Measurements from ENCODE around the gene SELPLG.
"Not testable (repeated sequence)": the region's sequence is repeated elsewhere in the genome, so short reads cannot be mapped to it uniquely, and the experiment has no call there.

SELPLG gene

DNA sequence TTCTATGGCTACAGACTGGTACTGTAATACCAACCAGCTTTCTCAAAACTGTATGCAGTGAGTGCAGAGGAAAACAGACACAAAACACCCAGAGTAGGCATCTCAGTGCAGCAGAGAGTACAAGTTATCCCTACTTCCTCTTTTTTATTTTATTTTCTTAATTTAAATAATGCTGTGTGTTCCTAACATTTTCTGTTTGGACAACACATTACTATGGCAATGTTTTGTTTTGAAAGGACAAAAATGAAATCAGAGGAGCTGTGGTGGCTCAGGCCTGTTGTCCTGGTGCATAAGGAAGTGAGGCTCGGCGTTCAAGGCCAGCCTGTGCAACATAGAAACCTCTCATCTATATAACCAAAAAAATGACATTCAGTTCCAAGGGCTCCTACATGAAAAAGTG, 33.7 kb upstream of the SELPLG start:
- no peaks in the 10 kb centered on the region for H3K9me3 ChIP-seq (ENCODE audit: low read length)
- H3K27me3 ChIP-seq (ENCODE audit: insufficient read depth, low read length), result no peaks in the 10 kb centered on the region
- H3K4me3 ChIP-seq (ENCODE audit: low read length), result no peak overlapping the region
- peaks cover 7% of the 10 kb centered on the region for H3K36me3 ChIP-seq (ENCODE audit: insufficient read depth, low read length)
- H3K4me1 ChIP-seq (ENCODE audit: insufficient read depth, low read length), result peaks cover 28% of the 10 kb centered on the region
- no peak overlapping the region for H2AFZ ChIP-seq (ENCODE audit: low read depth, low read length)

DNA sequence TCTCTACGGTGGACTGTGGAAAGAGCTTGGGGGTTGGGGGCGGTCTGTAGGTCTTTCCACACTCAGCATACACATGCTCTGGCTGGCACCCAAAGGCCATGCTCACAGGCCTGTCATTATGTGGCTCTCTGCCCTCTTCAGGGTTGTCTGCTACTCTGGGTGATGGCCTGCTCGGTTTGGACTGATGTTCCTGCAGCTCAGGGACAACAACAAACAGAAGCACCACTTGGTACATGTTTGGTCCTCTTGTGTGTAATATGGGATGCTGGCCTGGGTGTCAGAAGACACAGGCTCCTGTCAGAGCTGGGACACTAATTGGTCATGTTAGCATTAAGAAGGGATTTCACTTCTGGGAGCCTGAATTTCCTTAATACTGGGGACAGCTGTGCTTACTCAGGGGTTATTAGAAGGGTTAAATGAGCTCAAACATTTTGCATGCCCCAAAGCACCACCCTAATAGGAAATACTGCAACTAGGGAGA, 32.7 kb upstream of the SELPLG start:
- peaks cover 28% of the 10 kb centered on the region for H3K4me1 ChIP-seq (ENCODE audit: insufficient read depth, low read length)
- H3K36me3 ChIP-seq (ENCODE audit: insufficient read depth, low read length), result peaks cover 10% of the 10 kb centered on the region
- H3K27me3 ChIP-seq (ENCODE audit: insufficient read depth, low read length), result no peaks in the 10 kb centered on the region
- no peak overlapping the region for H2AFZ ChIP-seq (ENCODE audit: low read depth, low read length)
- H3K9me3 ChIP-seq (ENCODE audit: low read length), result no peaks in the 10 kb centered on the region
- no peak overlapping the region for H3K4me3 ChIP-seq (ENCODE audit: low read length)

DNA sequence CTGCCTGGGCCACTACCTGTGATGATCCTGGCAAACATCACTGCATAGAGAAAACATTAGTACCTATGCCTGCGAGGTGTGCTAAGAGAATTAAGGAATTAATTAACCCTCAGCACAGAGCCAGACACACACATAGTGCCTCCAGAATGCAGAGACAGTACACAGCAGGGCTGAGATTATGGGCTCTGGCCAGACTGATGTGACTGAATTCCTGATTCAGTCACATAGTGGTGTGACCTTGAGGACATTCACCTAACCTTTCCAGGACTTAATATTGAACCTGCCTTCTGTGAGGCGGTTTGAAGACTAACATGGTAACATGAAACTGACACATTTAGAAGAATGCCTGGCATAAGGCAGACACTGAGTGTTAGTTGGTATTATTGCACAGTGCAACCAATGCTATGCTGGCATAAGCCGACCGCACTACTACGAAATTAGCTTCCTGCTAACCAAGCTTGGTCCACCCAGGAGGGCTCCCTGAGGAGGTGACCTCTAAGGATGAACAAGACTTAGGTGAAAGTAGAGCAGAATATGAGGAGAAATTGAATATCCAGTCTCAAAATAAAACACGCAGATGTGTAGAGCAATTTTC, 32.0 kb upstream of the SELPLG start:
- Histone ChIP-seq H3K4me1 (ENCODE audit: insufficient read depth, low read length) (peaks cover 28% of the 10 kb centered on the region), H3K36me3 (ENCODE audit: insufficient read depth, low read length) (peaks cover 12% of the 10 kb centered on the region), H3K4me3 (ENCODE audit: low read length) (no peak overlapping the region), H2AFZ (ENCODE audit: low read depth, low read length) (no peak overlapping the region), H3K9me3 (ENCODE audit: low read length) (no peaks in the 10 kb centered on the region), H3K27me3 (ENCODE audit: insufficient read depth, low read length) (no peaks in the 10 kb centered on the region)

DNA sequence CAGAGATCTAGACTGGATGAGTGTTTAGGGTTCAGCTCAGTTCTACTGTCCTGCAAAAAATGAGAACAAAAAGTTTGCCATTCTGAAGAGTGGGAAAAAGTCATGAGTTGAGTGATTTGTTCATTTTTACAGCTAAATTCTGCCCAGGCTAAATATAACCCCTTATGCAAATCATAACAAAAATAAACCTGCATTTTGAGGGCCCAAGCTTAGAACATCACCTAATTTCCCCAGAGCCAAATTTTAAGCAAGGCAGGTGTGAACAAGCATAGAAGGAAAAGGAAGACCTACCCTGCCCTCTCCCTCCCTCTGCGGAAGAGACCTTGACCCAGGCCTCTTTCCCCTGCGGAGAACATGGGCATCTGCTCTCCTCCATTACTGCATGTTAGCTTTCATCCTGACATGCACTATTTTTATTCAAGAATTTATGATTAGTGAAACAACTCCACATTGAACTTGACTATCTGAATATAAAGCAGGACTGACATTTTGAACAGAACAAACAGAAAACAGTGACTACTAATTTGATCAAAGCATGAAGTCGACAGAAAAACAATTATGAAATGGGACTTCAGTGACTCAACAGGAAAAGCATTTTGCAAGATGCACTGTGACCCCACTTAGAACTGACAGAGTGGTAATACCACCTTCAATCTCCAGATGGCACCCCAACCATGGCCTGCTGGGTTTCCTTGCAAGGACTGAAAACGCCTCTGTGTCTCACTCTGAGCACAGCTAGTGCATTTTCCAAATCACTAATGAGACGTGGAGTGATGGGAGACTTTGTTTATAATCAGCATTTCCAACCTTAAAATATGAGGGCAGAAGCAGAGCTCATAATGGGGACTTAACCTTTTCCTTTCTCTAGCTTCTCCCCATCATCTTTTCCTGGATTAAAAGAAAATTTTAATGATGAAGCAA, 30.9 kb upstream of the SELPLG start:
- Histone ChIP-seq H3K4me1 (ENCODE audit: insufficient read depth, low read length) (peaks cover 28% of the 10 kb centered on the region), H3K36me3 (ENCODE audit: insufficient read depth, low read length) (peaks cover 19% of the 10 kb centered on the region), H2AFZ (ENCODE audit: low read depth, low read length) (no peak overlapping the region), H3K9me3 (ENCODE audit: low read length) (no peaks in the 10 kb centered on the region), H3K4me3 (ENCODE audit: low read length) (no peak overlapping the region), H3K27me3 (ENCODE audit: insufficient read depth, low read length) (no peaks in the 10 kb centered on the region)

DNA sequence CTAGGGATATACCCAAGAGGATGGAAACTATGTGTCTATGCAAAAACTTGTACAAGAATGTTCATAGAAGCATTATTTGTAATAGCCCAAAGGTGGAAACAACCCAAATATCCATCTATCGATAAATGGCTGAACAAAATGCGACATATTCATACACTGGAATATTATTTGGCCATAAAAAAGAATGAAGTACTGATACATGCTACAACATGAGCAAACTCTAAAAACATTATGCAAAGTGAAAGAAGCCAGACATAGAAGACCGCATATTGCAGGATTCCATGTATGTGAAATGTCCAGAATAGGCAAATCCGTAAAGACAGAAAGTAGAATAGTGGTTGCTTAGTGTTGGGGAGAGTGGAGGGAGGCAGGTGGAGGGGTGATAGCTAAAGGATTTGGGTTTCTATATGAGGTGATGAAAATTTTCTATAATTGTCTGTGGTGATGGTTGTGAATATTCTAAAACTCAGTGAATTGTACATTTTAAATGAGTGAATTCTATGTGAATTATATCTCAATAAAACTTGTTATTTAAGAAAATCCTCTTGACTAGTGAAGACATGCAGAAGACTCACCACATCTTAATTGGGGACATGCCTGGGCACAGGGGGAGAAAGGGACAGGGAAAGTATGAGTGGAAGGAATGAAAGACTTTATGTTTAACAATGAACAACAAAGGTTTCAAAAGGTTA, 29.8 kb upstream of the SELPLG start:
- Histone ChIP-seq H3K4me1 (ENCODE audit: insufficient read depth, low read length) (peaks cover 28% of the 10 kb centered on the region), H3K27me3 (ENCODE audit: insufficient read depth, low read length) (no peaks in the 10 kb centered on the region), H3K9me3 (ENCODE audit: low read length) (no peaks in the 10 kb centered on the region), H2AFZ (ENCODE audit: low read depth, low read length) (no peak overlapping the region), H3K36me3 (ENCODE audit: insufficient read depth, low read length) (peaks cover 30% of the 10 kb centered on the region), H3K4me3 (ENCODE audit: low read length) (no peak overlapping the region)

DNA sequence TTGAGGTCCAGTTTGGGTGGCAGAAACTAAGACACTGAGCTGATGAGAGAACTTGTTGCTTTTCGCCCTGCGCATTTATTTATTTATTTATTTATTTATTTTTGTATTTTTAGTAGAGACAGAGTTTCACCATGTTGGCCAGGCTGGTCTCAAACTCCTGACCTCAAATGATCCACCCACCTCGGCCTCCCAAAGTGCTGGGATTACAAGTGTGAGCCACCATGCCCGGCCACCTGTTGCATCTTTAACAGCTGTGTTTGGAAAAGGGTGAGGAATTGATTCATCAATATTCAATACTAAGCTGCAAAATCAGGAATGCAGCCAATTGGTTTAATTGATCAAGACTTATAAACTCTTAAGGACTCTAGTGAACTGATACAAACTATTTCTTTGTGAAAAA, 24.4 kb upstream of the SELPLG start:
- H3K9me3 ChIP-seq (ENCODE audit: low read length); H3K4me1 ChIP-seq (ENCODE audit: insufficient read depth, low read length); H3K27me3 ChIP-seq (ENCODE audit: insufficient read depth, low read length); H3K4me3 ChIP-seq (ENCODE audit: low read length); H2AFZ ChIP-seq (ENCODE audit: low read depth, low read length): not testable (repeated sequence)
- peaks cover 56% of the 10 kb centered on the region for H3K36me3 ChIP-seq (ENCODE audit: insufficient read depth, low read length)

DNA sequence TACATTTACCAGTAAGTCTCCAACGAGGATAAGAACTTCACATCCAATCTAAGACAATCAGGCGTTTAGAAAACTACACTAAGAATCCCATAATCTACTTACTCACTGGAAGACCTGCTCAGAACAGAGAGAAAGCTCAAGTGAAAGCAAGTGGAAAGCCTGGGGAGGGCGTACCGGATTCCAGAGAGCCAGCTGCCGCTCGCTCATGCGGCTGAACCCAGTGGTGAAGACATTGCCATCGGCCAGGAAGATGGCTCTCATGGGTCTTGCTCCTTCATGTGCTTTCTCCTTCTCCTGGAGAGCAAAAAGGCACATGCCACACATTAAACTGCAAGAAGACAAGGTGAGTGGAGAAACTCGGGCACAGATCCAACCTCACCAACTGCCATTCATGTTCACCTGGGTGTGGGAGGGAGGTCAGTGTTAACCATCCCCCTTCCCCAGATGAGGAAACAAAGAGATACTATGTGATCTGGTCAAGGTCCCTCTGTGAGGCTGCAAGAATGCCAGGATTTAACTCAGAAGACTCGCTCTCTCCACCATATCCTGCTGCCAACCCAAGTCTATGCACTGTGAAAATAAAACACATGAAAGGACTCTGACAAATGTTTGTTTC, 23.5 kb upstream of the SELPLG start:
- Histone ChIP-seq H3K36me3 (ENCODE audit: insufficient read depth, low read length) (peaks cover 65% of the 10 kb centered on the region), H3K9me3 (ENCODE audit: low read length) (no peaks in the 10 kb centered on the region), H2AFZ (ENCODE audit: low read depth, low read length) (no peak overlapping the region), H3K4me3 (ENCODE audit: low read length) (no peak overlapping the region), H3K27me3 (ENCODE audit: insufficient read depth, low read length) (no peaks in the 10 kb centered on the region), H3K4me1 (ENCODE audit: insufficient read depth, low read length) (no peaks in the 10 kb centered on the region)

DNA sequence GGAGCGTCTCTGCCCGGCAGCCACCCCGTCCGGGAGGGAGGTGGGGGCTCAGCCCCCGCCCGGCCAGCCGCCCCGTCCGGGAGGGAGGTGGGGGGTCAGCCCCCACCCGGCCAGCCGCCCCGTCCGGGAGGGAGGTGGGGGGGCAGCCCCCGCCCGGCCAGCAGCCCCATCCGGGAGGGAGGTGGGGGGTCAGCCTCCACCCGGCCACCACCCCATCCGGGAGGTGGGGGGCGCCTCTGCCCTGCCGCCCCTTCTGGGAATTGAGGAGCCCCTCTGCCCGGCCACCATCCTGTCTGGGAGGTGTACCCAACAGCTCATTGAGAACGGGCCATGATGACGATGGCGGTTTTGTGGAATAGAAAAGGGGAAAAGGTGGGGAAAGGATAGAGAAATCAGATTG, 22.6 kb upstream of the SELPLG start:
- not testable (repeated sequence) for H2AFZ ChIP-seq (ENCODE audit: low read depth, low read length); H3K4me3 ChIP-seq (ENCODE audit: low read length); H3K27me3 ChIP-seq (ENCODE audit: insufficient read depth, low read length); H3K9me3 ChIP-seq (ENCODE audit: low read length); H3K4me1 ChIP-seq (ENCODE audit: insufficient read depth, low read length)
- peaks cover 65% of the 10 kb centered on the region for H3K36me3 ChIP-seq (ENCODE audit: insufficient read depth, low read length)

DNA sequence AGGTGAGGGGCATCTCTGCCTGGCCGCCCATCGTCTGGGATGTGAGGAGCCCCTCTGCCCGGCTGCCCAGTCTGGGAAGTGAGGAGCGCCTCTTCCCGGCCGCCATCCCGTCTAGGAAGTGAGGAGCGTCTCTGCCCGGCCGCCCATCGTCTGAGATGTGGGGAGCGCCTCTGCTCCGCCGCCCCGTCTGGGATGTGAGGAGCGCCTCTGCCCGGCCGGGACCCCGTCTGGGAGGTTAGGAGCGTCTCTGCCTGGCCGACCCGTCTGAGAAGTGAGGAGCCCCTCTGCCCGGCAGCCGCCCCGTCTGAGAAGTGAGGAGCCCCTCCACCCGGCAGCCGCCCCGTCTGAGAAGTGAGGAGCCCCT, 22.1 kb upstream of the SELPLG start:
- H3K4me1 ChIP-seq (ENCODE audit: insufficient read depth, low read length); H2AFZ ChIP-seq (ENCODE audit: low read depth, low read length); H3K9me3 ChIP-seq (ENCODE audit: low read length); H3K27me3 ChIP-seq (ENCODE audit: insufficient read depth, low read length); H3K4me3 ChIP-seq (ENCODE audit: low read length): not testable (repeated sequence)
- H3K36me3 ChIP-seq (ENCODE audit: insufficient read depth, low read length), result peaks cover 70% of the 10 kb centered on the region

DNA sequence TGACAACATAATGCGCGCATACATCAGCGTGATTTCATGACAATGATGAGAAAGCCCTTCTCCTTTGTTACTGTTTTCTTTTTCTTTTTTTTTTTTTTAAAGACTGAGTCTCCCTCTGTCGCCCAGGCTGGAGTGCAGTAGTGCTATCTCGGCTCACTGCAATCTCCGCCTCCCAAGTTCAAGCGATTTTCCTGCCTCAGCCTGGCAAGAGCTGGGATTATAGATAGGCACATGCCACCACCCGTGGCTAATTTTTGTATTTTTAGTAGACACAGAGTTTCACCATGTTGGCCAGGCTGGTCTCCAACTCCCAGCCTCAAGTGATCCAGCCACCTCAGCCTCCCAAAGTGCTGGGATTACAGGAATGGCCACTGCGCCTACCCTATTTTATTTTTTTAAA, 20.9 kb upstream of the SELPLG start:
- H3K9me3 ChIP-seq (ENCODE audit: low read length); H3K4me3 ChIP-seq (ENCODE audit: low read length); H2AFZ ChIP-seq (ENCODE audit: low read depth, low read length); H3K4me1 ChIP-seq (ENCODE audit: insufficient read depth, low read length); H3K27me3 ChIP-seq (ENCODE audit: insufficient read depth, low read length): not testable (repeated sequence)
- H3K36me3 ChIP-seq (ENCODE audit: insufficient read depth, low read length), result peaks cover 73% of the 10 kb centered on the region

DNA sequence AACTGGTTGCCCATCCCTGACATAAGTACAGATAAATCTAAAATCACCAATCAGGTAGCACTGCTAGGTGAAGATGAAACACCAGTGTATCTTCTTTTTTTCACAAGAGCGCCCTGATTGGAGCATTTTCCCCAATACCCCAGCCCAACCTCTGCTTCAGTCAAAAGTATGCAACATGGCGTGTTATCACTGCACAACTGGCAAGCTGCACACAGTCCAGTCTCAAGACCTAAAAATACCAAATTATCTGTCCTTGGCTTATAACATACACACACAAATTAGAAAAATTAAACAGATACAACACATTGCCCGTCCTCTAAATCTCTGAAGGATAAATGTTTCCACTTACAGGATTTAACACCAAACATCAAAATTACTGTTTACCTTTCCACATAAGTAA, 20.2 kb upstream of the SELPLG start:
- no peaks in the 10 kb centered on the region for H3K4me1 ChIP-seq (ENCODE audit: insufficient read depth, low read length)
- no peak overlapping the region for H3K4me3 ChIP-seq (ENCODE audit: low read length)
- H2AFZ ChIP-seq (ENCODE audit: low read depth, low read length), result no peak overlapping the region
- H3K36me3 ChIP-seq (ENCODE audit: insufficient read depth, low read length), result peaks cover 74% of the 10 kb centered on the region
- H3K9me3 ChIP-seq (ENCODE audit: low read length), result no peaks in the 10 kb centered on the region
- no peaks in the 10 kb centered on the region for H3K27me3 ChIP-seq (ENCODE audit: insufficient read depth, low read length)

DNA sequence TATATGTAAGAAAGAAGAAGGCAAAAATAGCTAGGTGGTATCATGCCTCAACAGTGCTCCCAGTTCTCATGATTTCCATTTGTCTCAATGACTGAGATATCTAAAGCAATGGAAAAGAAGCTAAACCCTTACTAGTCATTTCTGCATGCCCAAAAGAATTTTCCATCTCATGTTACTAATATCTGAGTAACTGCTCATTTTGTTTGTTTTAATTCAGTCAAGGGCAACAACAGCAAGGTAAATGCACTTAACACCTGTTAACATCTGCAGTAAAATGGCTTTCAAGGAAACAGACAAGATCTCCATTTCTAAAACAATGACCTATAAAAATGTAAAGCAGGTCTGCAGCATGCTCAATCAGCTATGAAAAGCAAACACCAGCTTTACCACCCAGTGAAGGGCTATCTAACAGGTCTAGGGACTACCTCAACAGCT, 19.4 kb upstream of the SELPLG start:
- H3K36me3 ChIP-seq (ENCODE audit: insufficient read depth, low read length), result peaks cover 74% of the 10 kb centered on the region
- H3K27me3 ChIP-seq (ENCODE audit: insufficient read depth, low read length), result no peaks in the 10 kb centered on the region
- no peak overlapping the region for H2AFZ ChIP-seq (ENCODE audit: low read depth, low read length)
- H3K4me3 ChIP-seq (ENCODE audit: low read length), result no peak overlapping the region
- no peaks in the 10 kb centered on the region for H3K9me3 ChIP-seq (ENCODE audit: low read length)
- no peaks in the 10 kb centered on the region for H3K4me1 ChIP-seq (ENCODE audit: insufficient read depth, low read length)

DNA sequence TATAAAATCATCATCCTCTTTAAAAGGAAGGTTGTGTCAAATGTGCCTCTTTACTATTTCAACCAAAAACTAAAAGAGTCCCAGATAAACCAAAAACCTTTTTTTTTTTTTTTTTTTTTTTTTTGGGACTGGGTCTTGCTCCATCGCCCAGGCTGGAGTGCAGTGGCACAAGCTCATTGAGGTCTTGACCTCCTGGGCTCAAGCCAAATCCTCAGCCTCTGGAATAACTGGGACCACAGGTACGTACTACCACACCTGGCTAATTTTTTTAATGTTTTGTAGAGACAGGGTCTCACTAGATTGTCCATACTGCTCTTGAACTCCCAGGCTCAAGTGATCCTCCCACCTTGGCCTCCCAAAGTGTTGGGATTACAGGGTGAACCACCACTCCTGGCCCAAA, 16.4 kb upstream of the SELPLG start:
- Histone ChIP-seq H3K36me3 (ENCODE audit: insufficient read depth, low read length) (peaks cover 86% of the 10 kb centered on the region), H3K27me3 (ENCODE audit: insufficient read depth, low read length) (no peaks in the 10 kb centered on the region), H3K4me1 (ENCODE audit: insufficient read depth, low read length) (no peaks in the 10 kb centered on the region), H3K9me3 (ENCODE audit: low read length) (no peaks in the 10 kb centered on the region), H3K4me3 (ENCODE audit: low read length) (no peak overlapping the region), H2AFZ (ENCODE audit: low read depth, low read length) (no peak overlapping the region)

All from neuron (in vitro differentiated cells).